Measurements from ENCODE around the gene ITGA11. TPM values are rescaled to one million over a fixed set of nuclear protein-coding genes. Genes with fewer than 3 reads are reported as not detected.

The ITGA11 gene
- total RNA-seq, 2 donors from 2014 or later: 12.6 to 35.4 TPM

- peaks cover 0 to 13% of the 10 kb centered on the region in 2 donors for H3K4me1 ChIP-seq
- no peaks in the 10 kb centered on the region for H3K27me3 ChIP-seq
- no peaks in the 10 kb centered on the region for H3K36me3 ChIP-seq
- H3K27ac ChIP-seq: peak overlapping the region; percentile 16 to 20
- no peaks in the 10 kb centered on the region for H3K9me3 ChIP-seq
- no peak overlapping the region for H3K4me3 ChIP-seq
- TF ChIP-seq CTCF (IDR thresholded peaks at IDR 0.05): no peak
- peak; percentile 57 for DNase-seq (ENCODE audit: low spot score)
Measured at GRCh38 chr15:68310178-68310803, 121.7 kb downstream of the ITGA11 start.

- H3K4me1 ChIP-seq: peaks cover 0 to 22% of the 10 kb centered on the region in 2 donors
- no peak for DNase-seq (ENCODE audit: low spot score)
- H3K27ac ChIP-seq: no peak overlapping the region
- no peaks in the 10 kb centered on the region for H3K36me3 ChIP-seq
- H3K4me3 ChIP-seq: no peak overlapping the region
- H3K27me3 ChIP-seq: no peaks in the 10 kb centered on the region
- no peak for TF ChIP-seq CTCF (IDR thresholded peaks at IDR 0.05)
- H3K9me3 ChIP-seq: no peaks in the 10 kb centered on the region
Measured at GRCh38 chr15:68309024-68309423, 122.9 kb downstream of the ITGA11 start.

GRCh38 chr15:68307131-68307928, 124.6 kb downstream of the ITGA11 start:
- Histone ChIP-seq H3K4me1 (peaks cover 0 to 28% of the 10 kb centered on the region in 2 donors), H3K27me3 (no peaks in the 10 kb centered on the region), H3K4me3 (no peak overlapping the region), H3K9me3 (no peaks in the 10 kb centered on the region), H3K36me3 (no peaks in the 10 kb centered on the region), H3K27ac (no peak overlapping the region)
- peak; percentile 46 for DNase-seq (ENCODE audit: low spot score)
- TF ChIP-seq CTCF (IDR thresholded peaks at IDR 0.05): no peak

- no peaks in the 10 kb centered on the region for H3K27me3 ChIP-seq
- peak; percentile 51 for DNase-seq (ENCODE audit: low spot score)
- H3K4me1 ChIP-seq: peaks cover 0 to 20% of the 10 kb centered on the region in 2 donors
- no peaks in the 10 kb centered on the region for H3K9me3 ChIP-seq
- no peaks in the 10 kb centered on the region for H3K36me3 ChIP-seq
- H3K4me3 ChIP-seq: no peak overlapping the region
- TF ChIP-seq CTCF (IDR thresholded peaks at IDR 0.05): no peak
- H3K27ac ChIP-seq: no peak overlapping the region
Measured at GRCh38 chr15:68305420-68305871, 126.5 kb downstream of the ITGA11 start.

- DNase-seq (ENCODE audit: low spot score): peak; percentile 42
- Histone ChIP-seq H3K4me3 (no peak overlapping the region), H3K27me3 (no peaks in the 10 kb centered on the region), H3K9me3 (no peaks in the 10 kb centered on the region), H3K27ac (peak overlapping the region in 1 of 2 donors; percentile 4), H3K36me3 (no peaks in the 10 kb centered on the region), H3K4me1 (peaks cover 0 to 27% of the 10 kb centered on the region in 2 donors)
- no peak for TF ChIP-seq CTCF (IDR thresholded peaks at IDR 0.05)
Measured at GRCh38 chr15:68304589-68305337, 127.2 kb downstream of the ITGA11 start.

Measured in right atrium auricular region (tissue), 2 donors.